ENCODE data around the gene NHEJ1. TPM values are rescaled to one million over a fixed set of nuclear protein-coding genes. Genes with fewer than 3 reads are reported as not detected.

NHEJ1 gene
- total RNA-seq, 2 experiments from 2014 or later = 22.4 to 26.3 TPM

- Mint-ChIP-seq H3K36me3 (ENCODE audit: low read depth) (no peaks in the 10 kb centered on the region), H3K27me3 (no peaks in the 10 kb centered on the region), H3K27ac (no peak overlapping the region), H3K4me1 (ENCODE audit: low read depth) (peaks cover 3% of the 10 kb centered on the region), H3K9me3 (no peaks in the 10 kb centered on the region), H3K4me3 (no peak overlapping the region)
- intact Hi-C loops (cut with micrococcal nuclease) = loop anchor here (2.0 to 5.0 kb wide), 2 partner anchors 46 to 60 kb away; no protein-coding TSS in a partner anchor
- POLR2A ChIA-PET = no interaction called here
- TF ChIP-seq CTCF (IDR thresholded peaks at IDR 0.05) = no peak
- DNase-seq = no peak
- CTCF ChIA-PET = interaction anchor here (0.8 to 19.0 kb wide), 15 partner anchors 8 to 177 kb away, joined by 3 to 431 read pairs (median 10); partner anchors contain the start of genes CRYBA2 and IHH
- no peak for ATAC-seq
Observed at GRCh38 chr2:219118504-219118903, 42.1 kb downstream of the NHEJ1 start.

GRCh38 chr2:219116776-219117646, 43.6 kb downstream of the NHEJ1 start:
- peaks cover 6% of the 10 kb centered on the region for H3K4me1 Mint-ChIP-seq (ENCODE audit: low read depth)
- ATAC-seq = no peak

GRCh38 chr2:219112651-219113338, 47.8 kb downstream of the NHEJ1 start:
- intact Hi-C loops (cut with micrococcal nuclease) = no loop called here
- CTCF ChIA-PET = interaction anchor here (0.6 to 19.0 kb wide), 7 partner anchors 8 to 182 kb away, joined by 3 to 431 read pairs (median 5); partner anchors contain the start of gene IHH
- TF ChIP-seq CTCF (IDR thresholded peaks at IDR 0.05) = no peak
- H3K27me3 Mint-ChIP-seq = no peaks in the 10 kb centered on the region
- ATAC-seq (no peak), DNase-seq (no peak)
- POLR2A ChIA-PET = no interaction called here
- no peak overlapping the region for H3K4me3 Mint-ChIP-seq
- H3K36me3 Mint-ChIP-seq (ENCODE audit: low read depth) = peaks cover 3% of the 10 kb centered on the region
- H3K27ac Mint-ChIP-seq = no peak overlapping the region
- H3K9me3 Mint-ChIP-seq = no peaks in the 10 kb centered on the region
- peaks cover 26% of the 10 kb centered on the region for H3K4me1 Mint-ChIP-seq (ENCODE audit: low read depth)

More at GRCh38 chr2:219116776-219117646, 43.6 kb downstream of the NHEJ1 start:
- H3K36me3 Mint-ChIP-seq (ENCODE audit: low read depth) = no peaks in the 10 kb centered on the region
- no peak overlapping the region for H3K4me3 Mint-ChIP-seq
- CTCF ChIA-PET = interaction anchor here (0.8 to 19.0 kb wide), 10 partner anchors 10 to 137 kb away, joined by 3 to 431 read pairs (median 11); partner anchors contain the start of gene IHH
- intact Hi-C loops (cut with micrococcal nuclease) = loop anchor here (5.0 kb wide), 1 partner anchor 45 kb away; no protein-coding TSS in a partner anchor
- no peaks in the 10 kb centered on the region for H3K9me3 Mint-ChIP-seq
- no peaks in the 10 kb centered on the region for H3K27me3 Mint-ChIP-seq
- TF ChIP-seq CTCF (IDR thresholded peaks at IDR 0.05) = no peak
- no peak for DNase-seq
- no peak overlapping the region for H3K27ac Mint-ChIP-seq
- POLR2A ChIA-PET = interaction anchor here (1.6 kb wide), 1 partner anchor 55 kb away, joined by 7 read pairs; no protein-coding TSS in a partner anchor

GRCh38 chr2:219112062-219112406, 48.6 kb downstream of the NHEJ1 start:
- H3K36me3 Mint-ChIP-seq (ENCODE audit: low read depth) = peaks cover 3% of the 10 kb centered on the region
- ATAC-seq = no peak
- DNase-seq = no peak
- H3K4me1 Mint-ChIP-seq (ENCODE audit: low read depth) = peaks cover 26% of the 10 kb centered on the region
- no peaks in the 10 kb centered on the region for H3K27me3 Mint-ChIP-seq
- no peak overlapping the region for H3K27ac Mint-ChIP-seq
- intact Hi-C loops (cut with micrococcal nuclease) = no loop called here
- TF ChIP-seq CTCF (IDR thresholded peaks at IDR 0.05) = no peak
- POLR2A ChIA-PET = interaction anchor here (0.7 kb wide), 1 partner anchor 170 kb away, joined by 3 read pairs; no protein-coding TSS in a partner anchor
- CTCF ChIA-PET = interaction anchor here (0.6 to 19.0 kb wide), 6 partner anchors 9 to 183 kb away, joined by 3 to 431 read pairs (median 4); partner anchors contain the start of gene IHH
- no peak overlapping the region for H3K4me3 Mint-ChIP-seq
- no peaks in the 10 kb centered on the region for H3K9me3 Mint-ChIP-seq

All from activated CD8-positive, alpha-beta T cell treated with anti-CD3 and anti-CD28 coated beads for 36 hours (primary cell).